GM12872 (cell line): ENCODE data around the gene CDYL2.

ENCODE experiments used
- CTCF ChIP-seq: IDR thresholded peaks from 3 replicates; pipeline ENCODE4 v1.5.1; 2011; ENCODE audit warnings: low read depth, mild to moderate bottlenecking, low read length, moderate library complexity; ENCODE audit not compliant: insufficient read depth

Gene CDYL2

DNA sequence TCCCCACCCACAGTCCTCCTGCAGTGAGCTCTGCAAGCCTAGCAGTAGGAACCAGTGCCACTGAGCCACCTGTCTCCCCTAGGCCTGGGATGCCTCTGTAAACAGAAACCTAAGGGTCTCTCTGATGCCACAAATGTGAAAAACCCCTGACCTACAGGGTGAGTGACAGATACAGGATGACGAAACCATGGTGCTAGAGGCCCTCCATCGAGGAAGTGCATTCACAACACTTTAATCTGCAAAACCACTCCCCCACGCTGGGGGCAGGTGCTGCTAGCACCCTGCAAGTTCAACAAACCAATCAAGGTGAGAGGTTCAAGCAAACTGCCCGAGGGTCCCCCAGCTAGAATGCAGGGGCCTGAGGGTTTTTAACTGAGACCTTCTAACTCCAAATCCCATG, 59.5 kb downstream of the CDYL2 start:
- no peak for TF ChIP-seq CTCF

DNA sequence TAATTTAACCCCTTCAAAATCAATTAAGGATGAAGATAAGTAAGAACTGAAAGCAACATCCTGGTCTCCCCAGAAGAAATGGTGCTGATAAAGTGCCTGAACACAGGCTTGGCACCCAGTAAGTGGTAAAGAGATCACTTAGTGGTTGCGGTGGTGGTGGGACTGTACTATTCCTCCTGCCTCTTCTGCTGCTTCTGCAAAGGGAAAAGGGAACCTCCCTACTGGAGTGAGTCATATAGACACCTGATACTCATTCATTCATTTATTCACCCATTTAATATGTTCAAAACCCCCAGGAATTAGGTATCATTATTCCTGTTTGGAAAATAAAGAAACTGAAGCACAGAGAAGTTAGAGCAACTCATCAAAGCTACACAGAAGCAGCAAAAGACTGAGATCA, 60.6 kb downstream of the CDYL2 start:
- no peak for TF ChIP-seq CTCF

DNA sequence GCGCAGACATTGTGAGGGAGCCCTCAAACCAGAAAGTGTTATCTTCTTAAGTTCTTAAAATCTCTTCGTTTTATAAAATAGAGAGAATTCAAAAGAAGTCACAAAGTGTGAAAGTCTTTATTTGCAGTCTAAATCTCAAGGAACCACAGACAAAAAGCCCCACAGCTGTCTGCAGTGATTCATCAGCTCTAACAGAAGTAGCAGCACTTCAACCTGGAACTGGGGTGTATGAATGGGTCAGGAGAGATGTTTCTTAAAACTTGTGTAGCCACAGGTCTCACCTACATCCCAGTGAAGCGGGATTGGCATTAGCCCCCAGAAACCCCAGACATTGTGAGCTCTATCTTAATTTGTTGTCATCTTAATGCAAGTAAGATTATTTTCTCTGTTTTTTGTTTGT, 61.1 kb downstream of the CDYL2 start:
- no peak for TF ChIP-seq CTCF

- no peak for TF ChIP-seq CTCF
Measured at GRCh38 chr16:80742331-80742730, 62.1 kb downstream of the CDYL2 start.

GRCh38 chr16:80741724-80742123, 62.7 kb downstream of the CDYL2 start:
- TF ChIP-seq CTCF = no peak

DNA sequence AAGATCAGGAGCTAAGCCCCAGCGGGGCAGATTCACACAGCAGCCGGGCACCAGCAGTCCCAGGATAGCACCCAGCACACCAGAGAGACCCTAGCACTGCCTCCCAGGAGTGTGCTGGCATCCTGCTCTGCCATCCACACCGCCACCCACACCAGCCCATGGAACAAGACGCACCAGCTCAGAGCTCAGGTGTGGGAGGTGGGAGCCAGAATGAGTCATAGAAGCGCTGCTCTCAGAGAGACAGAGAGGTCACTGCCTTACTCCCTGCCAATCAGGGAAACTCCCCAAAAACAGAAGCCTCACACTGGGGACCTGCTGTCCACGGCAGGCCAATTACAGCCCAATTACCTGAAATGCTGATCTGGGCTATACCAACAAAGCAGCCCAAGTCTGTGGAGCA, 64.9 kb downstream of the CDYL2 start:
- no peak for TF ChIP-seq CTCF

- TF ChIP-seq CTCF = no peak
Measured at GRCh38 chr16:80738521-80738920, 65.9 kb downstream of the CDYL2 start.

GRCh38 chr16:80735846-80736245, 68.6 kb downstream of the CDYL2 start:
- TF ChIP-seq CTCF = no peak
